Measurements from ENCODE around the gene ARPP19.

Gene ARPP19

GRCh38 chr15:52511084-52511483 is 57.7 kb downstream of the ARPP19 start:
- no peak for FAIRE-seq

- FAIRE-seq = no peak
These were observed 59.2 kb downstream of the ARPP19 start for GRCh38 chr15:52509500-52510245.

DNA sequence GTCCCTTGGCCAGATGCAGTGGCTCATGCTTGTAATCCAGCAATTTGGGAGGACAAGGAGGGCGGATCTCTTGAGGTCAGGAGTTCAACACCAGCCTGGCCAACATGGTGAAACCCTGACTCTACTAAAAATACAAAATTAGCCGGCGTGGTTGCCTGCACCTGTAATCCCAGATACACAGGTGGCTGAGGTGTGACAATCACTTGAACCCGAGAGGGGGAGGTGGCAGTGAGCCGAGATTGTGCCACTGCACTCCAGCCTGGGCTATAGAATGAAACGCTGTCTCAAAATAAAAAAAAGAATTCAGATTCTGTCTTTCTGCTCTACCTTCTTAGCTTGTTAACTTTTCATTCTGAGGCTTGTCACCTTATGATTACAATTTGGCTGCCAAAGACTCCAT is 62.3 kb downstream of the ARPP19 start:
- FAIRE-seq = no peak

- FAIRE-seq = no peak
These were observed 63.7 kb downstream of the ARPP19 start for GRCh38 chr15:52505151-52505550.

DNA sequence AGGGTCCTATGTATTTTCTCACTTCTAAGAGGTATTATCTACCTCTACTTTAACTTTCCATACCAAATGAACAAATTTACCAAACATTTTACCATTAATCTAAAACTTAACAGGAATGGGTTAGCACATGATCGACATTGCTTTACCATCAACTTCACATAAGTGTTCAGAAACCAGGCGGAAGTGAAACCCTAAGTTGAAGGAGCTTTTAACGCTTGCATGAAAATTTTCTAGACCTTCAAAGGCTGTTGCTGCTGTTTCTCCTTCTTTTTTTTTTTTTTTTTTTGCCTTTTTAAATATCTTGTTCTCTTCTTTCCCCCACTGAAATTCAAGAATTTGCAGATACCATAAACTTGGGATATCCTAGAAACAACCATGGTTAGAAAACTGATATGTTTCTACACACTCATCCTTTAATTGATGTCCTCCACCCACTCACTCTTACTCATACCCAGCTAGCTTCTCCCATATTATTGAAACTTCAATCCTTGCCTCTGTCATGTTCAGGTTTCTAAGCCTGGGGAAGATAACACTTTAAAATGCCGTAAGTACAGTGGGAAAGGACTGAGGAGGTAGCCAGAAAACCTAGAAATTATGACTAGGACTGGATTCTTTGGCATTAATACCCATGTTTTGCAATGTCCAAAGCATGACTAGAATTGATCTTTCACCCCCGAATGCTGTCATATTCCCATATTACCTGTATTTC is 64.9 kb downstream of the ARPP19 start:
- FAIRE-seq = no peak

DNA sequence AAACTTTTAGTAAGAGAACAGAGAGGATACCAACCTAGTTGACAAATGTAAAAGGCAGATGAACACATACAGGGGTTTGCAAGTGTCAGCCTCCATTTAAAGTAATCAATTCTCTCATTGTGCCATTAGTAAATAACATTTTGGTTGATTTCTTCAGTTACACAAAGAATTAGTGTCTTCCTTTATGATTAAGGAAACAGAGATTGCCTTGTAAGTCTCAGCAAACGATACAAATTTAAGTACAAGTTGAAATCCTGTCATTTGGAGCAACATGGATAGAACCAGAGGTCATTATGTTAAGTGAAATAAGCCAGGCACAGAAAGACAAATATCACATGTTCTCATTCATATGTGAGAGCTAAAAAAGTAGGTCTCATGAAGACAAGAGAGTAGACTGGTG is 66.2 kb downstream of the ARPP19 start:
- FAIRE-seq = no peak

DNA sequence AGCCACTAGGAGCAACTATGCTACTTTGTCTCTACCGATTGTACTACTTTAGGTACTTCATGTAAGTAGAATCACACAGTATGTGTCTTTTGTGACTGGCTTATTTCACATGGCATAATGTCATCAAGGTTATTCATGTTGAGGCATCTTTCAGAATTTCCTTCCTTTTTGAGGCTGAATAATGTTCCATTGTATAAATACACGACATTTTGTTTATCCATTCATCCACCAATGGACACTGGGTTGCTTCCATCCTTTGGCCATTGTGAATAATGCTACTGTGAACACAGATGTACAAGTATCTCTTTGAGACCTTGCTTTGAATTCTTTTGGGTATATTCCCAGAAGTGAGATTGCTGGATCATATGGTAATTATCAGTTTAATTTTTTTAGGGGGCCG is 69.3 kb downstream of the ARPP19 start:
- no peak for FAIRE-seq

- FAIRE-seq = no peak
These were observed 70.1 kb downstream of the ARPP19 start for GRCh38 chr15:52498706-52499105.
